AG10803 (cell line): Measurements from ENCODE around the gene FHAD1.

ENCODE experiments used
- DNase-seq: peaks from one replicate; pipeline ENCODE4 v3.0.0; 2010; ENCODE audit warnings: low read depth
- H3K4me3 ChIP-seq: 2 replicates; pipeline ENCODE4 v1.5.1; 2011; ENCODE audit warnings: mild to moderate bottlenecking, low read length, control low read depth
- CTCF ChIP-seq: conservative IDR thresholded peaks from 2 replicates; pipeline ENCODE4 v1.5.1; 2011; ENCODE audit warnings: mild to moderate bottlenecking, low read length, control low read depth, inconsistent platforms

Gene FHAD1

DNA sequence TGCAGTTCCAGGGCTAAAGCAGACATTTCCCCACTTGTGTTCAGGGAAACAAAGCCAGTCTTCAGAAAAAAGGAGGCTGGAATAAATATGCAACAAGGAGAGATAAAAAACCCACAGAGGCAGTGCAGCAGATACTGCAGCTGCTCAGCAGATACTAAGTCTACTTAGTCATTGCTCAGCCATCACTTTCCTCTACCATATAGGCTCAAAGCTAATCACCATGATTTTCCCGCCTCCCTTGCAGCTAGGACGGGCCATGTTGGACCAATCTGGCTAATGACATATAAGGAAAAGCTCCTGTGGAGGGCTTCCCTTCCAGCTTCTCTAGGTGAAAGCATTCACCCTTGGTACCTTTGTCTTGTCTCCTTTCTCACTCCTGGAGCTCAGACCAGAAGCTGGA, 152.7 kb downstream of the FHAD1 start:
- no peak for DNase-seq
- H3K4me3 ChIP-seq, result no peak overlapping the region
- TF ChIP-seq CTCF, result no peak

DNA sequence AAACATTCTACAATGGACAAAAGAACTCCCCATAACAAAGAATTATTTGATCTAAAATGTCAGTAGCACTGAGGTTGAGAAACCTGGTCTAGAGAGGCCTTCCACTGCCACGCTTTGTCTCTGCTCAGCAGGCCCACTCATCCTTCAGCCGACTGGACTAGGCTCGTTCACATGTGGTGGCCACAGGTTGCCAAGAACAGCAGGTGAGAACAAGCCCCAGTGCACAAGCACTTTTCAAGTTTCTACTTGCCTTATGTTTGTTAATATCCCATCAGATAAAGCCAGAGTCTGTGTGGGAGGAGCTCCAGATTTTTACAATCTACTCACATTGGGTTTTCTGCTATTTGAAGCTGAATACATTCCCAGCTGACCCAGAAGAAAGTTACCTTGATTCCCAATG, 153.6 kb downstream of the FHAD1 start:
- no peak for DNase-seq
- no peak for TF ChIP-seq CTCF
- no peak overlapping the region for H3K4me3 ChIP-seq

DNA sequence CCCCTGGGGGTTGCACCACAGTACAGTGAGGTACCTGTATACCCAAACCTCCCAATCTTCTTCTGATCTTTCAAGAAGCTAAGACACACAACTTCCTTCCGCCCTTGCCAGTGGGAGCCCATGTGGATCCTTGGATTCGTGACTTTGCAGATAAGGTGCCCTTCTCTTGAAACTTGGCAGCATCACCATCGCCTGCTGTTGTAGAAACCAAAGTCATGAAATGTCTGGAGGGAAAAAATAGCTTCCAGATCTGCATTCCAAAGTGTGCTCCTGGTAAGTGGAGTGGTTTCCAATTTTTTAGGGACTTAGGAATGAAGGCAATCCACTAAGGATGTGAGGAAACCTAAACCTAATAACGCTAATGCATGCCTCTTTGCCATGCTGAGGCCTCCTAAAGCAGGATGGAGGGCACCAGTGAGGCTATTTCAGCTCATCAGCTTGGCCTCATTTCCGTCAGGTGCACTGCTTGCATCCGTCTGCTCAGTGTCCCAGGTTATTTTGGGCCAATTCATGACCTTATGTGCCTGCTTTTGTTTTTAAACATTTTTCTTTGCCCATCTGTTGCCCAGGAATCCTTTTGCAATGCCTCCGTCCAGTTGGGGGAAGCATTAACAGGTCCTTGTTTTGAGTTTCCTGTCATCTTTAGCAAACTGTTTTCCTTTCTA, 154.5 kb downstream of the FHAD1 start:
- peak; percentile 51 for DNase-seq
- no peak for TF ChIP-seq CTCF
- H3K4me3 ChIP-seq, result no peak overlapping the region

GRCh38 chr1:15402809-15403450, 155.9 kb downstream of the FHAD1 start:
- no peak overlapping the region for H3K4me3 ChIP-seq
- no peak for TF ChIP-seq CTCF
- DNase-seq, result no peak

GRCh38 chr1:15403962-15404580, 157.0 kb downstream of the FHAD1 start:
- TF ChIP-seq CTCF, result no peak
- DNase-seq, result no peak
- H3K4me3 ChIP-seq, result no peak overlapping the region

- no peak for TF ChIP-seq CTCF
- no peak for DNase-seq
- no peak overlapping the region for H3K4me3 ChIP-seq
Measured at GRCh38 chr1:15405106-15405850, 158.3 kb downstream of the FHAD1 start.
